Activated naive CD4-positive, alpha-beta T cell (primary cell): ENCODE measurements around the gene USE1.

Source experiments
- DNase-seq, 4 experiments: peaks; one replicate each; lab custom pipeline; 2025; lab: John Stamatoyannopoulos, UW

The USE1 gene

DNA sequence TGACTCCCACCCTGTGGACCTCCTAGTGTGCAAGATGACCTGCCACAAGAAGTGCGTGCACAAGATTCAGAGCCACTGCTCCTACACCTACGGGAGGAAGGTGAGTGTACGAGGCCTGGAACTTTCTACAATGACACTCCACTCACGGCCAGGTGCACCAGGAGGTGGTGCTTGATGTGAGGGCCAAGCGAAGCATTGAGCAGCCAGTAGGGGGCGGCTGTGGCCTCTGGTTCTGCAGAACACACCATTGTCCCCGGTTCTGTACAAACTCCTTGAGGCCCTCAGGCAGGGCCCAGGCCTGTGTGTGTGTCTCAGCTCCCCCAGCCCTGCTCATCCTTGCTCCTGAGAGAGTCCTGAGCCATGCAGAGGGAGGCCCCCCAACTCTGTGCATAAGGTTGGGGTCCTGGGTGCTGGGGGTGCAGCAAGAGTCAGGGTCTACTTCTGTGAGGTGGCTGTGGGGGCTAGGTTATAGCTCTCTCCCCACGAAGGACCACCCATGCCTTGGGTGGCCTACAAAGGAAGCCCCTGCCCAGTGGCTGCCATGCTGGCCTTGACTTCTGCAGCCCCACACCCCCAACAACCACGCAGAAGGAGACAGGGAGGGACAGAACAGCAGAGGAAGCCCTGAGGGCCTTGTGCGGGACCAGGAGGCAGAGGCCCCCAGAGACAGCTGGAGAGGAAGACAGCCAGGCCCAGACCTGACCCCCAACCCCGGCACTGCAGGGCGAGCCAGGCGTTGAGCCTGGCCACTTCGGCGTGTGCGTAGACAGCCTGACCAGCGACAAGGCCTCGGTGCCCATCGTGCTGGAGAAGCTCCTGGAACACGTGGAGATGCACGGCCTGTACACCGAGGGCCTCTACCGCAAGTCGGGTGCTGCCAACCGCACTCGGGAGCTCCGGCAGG, 9.7 kb upstream of the USE1 start:
- DNase-seq = peak in 3 of 4 experiments; percentile 21 to 65 (median 65)

DNA sequence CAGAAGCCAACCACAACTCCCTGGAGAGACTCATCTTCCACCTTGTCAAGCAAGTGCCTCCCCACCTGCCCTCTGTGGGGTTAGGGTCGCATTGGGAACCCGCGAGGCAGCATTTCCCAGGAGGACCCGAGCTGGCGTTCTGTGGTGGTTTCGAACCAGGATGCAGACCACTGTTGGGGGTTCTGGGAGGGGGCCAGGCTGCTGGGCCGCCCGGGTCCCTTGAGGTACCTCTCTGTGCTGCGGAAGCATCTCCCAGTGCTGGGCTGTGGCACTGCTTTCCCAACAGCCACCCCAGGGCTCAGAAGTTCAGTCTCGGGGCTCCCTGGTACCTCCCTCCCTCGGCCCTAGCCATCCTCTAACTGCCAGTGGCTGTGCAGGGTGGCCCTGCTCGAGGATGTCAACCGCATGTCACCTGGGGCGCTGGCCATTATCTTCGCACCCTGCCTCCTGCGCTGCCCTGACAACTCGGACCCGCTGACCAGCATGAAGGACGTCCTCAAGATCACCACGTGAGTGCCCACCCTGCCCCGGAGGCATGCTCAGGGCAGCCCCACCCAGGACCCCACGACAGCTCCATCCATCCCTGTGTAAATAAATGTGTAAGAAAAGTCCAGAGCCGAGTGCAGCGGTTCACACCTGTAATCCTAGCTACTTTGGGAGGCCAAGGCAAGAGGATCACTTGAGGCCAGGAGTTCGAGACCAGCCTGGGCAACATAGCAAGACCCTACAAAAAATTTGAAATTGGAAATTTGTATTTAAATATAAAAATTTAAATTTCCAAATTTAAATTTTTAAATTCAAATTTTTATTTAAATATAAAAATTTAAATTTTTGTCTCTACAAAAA, 8.2 kb upstream of the USE1 start:
- no peak for DNase-seq

DNA sequence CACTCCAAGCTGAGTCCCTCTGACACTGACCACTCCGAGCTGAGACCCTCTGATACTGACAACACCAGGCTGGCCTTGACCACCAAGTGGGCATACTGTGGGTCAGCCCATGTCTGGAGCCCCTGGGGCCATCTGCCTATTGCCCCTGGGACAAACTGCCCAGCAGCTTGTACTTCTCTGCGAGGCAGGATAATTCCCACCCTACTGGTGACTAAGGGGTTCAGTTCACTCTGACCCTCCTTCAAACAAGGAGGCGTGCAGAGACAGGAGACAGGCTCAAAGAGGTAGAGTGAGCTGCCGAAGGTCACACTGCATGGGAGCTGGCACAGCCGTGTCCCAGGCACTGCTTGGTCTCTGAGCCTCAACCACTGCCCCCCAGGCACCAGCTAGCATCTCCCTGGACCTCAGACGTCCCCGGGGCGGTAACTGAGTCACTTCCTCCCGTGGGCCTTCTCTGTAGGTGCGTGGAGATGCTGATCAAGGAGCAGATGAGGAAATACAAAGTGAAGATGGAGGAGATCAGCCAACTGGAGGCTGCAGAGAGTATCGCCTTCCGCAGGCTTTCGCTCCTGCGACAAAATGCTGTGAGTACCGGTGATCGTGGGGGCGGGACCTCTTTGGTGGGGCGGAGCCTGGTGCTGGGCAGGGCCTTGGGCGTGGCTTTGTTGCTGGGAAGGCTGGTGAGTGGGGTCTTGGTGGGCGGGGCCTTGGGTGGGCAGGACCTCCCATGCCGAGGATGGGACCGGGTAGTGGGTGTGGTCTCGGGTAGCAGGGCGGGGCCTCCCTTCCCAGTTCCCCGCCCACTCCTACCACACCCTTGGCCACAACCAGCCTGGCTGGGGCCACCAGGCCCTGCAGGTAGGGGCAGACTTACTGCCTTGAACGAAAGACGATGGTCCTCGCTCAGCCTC, 5.8 kb upstream of the USE1 start:
- DNase-seq = no peak

DNA sequence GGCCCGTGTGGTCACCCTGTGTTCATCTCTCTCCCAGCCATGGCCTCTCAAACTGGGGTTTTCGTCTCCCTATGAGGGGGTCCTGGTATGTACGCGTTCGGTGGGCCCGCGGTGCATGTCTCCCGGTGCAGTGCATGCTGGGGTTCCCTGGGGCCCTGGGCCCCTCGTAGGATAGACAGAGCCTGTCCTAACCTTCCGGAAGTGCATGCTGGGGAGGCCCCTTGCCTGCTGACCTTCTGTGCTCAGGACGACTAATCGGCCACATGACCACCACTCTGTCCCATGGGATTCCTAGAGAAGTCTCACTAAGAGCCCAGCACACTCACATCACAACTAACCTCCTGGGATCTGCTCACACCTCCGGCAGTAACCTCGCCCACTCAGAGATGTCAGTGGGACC, 4.9 kb upstream of the USE1 start:
- DNase-seq = no peak

DNA sequence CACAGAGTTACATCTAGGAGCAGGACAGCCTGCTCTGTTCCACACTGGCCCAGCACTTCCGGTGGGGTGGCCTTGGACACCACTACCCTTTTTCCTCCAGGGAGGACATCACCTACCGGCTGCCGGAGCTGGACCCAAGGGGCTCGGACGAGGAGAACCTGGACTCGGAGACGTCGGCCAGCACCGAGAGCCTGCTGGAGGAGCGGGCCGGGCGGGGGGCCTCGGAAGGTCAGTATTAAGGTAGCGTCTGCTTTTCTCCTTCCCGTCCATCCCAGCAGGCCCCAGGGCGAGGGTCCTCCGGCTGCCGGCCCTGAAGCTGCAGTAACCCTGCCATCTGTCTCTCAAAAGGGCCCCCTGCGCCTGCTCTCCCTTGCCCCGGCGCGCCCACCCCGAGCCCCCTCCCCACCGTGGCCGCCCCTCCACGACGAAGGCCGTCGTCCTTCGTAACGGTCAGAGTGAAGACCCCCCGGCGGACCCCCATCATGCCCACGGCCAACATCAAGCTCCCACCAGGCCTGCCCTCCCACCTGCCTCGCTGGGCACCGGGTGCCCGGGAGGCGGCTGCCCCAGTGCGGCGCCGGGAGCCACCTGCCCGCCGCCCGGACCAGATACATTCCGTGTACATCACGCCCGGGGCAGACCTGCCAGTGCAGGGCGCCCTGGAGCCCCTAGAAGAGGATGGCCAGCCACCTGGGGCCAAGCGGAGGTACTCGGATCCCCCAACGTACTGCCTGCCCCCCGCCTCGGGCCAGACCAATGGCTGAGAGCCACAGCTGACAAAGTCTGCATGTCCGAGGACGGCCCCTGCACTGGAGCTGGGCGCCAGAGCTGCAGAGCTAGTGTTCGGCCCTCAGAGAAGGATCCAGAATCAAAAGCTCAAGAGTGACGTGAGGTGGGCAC, 3.4 kb upstream of the USE1 start:
- no peak for DNase-seq

DNA sequence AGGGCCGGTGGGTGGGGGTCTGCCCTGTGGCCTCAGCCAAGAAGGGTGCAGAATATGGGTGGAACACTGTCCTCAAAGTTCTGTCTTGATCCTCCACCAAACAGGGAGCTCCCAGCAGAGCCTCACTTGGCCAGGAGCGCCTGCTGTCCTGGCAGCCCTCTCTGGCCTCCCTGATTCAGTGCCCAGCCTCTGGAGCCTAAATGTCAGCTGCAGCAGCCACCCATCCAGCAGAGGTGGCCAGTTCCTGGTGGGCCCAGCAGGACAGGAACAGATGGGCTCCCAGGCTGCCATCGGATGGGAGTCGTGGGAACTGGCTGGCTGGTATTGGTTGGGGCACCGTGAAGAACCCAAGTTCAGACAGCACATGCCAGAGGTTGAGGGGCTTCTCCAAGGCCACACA, 1.8 kb upstream of the USE1 start:
- DNase-seq = no peak

DNA sequence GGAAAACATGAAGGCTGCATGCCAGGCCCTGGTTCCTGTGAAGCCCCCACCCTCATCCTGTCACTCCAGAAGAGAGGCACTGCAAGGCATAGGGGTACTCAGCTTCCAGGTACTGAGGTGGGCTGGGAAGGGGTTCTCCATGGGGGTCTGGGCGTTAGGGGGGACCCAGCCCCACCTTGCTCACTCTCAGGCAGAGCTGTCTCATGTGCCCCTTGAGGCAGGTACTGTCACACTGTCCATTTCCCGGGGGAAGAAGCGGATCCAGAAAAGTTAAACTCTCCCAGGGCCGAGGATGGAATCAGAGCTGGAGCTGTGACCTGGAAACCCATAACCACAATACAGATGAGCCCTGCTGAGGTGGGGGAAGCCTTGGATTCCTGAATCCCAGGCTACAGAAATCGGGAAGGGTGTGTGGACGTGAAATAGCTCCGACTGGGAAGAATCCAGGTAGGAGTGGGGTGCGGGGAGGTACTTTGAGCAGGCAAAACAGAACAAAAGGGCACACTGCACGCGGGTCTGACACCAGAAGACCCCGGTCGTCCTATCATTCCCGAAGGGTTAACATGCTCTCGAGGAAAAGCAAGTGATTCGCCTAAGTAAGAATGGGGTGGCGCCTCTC, 540 bp upstream of the USE1 start:
- DNase-seq = no peak

DNA sequence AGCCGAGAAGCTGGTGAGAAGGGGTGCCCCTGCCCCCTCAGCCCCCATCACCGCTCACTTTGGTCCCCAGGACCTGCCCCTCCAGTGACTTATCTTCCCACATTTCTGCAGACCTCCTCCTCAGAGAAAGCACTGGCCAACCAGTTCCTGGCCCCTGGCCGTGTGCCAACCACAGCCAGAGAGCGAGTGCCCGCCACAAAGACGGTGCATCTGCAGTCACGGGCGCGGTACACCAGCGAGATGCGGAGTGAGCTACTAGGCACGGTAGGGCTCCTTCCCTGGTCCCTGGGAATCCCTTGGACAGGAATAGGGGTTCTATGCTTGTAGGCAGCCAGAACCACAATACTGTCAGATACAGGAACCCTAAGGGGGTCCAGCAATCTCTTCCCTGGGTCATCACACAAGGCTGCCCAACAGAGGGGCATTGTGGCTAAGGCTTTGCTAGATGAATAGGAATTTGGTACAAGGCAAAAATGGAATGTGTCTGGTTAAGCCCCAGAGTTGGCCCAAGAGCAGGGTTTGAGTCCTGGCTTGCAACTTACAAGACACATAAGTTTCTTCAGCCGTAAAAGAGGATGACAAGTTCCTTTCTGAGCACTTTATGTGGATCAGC, 1.0 kb downstream of the USE1 start:
- no peak for DNase-seq

DNA sequence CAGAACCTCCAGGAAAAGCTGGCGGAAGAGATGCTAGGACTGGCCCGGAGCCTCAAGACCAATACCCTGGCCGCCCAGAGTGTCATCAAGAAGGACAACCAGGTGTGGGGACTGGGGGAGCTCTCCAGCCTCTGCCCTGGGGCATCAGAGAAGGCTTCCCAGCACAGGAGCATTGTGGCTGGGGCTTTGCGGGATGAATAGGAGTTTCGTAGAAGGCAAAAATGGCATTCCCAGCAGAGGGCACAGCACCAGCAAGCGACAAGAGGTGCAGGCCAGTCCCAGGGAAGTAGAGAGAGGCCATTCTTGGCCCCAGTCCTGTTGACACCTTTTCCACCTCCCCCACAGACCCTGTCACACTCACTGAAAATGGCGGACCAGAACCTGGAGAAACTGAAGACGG, 4.1 kb downstream of the USE1 start:
- DNase-seq = no peak

DNA sequence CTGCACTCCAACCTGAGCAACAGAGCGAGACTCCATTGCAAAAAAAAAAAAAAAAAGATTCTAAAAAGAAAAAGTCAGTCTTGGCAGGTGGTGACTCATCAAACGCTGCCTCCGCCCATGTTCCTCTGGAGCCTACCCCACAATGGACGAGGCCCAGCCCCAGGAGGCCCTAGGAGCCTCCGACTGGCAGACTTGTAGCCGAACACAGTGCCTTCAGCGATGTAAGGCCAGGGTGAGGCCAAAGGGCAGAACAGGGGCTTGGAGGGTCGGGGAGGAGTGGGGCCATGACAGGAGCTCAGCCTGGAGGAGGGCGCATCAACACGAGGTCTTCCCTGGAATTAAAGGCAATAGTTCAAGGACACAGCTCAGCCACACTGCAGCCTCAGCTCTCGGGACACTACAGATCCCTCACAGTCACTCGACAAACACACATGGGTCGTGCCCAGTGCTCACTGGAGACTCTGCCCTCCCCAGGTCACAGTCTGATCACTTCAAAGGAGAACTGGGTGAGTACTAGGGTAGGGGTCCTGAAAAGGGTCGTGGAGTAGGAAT, 5.1 kb downstream of the USE1 start:
- DNase-seq = peak in 1 of 4 experiments; percentile 10

DNA sequence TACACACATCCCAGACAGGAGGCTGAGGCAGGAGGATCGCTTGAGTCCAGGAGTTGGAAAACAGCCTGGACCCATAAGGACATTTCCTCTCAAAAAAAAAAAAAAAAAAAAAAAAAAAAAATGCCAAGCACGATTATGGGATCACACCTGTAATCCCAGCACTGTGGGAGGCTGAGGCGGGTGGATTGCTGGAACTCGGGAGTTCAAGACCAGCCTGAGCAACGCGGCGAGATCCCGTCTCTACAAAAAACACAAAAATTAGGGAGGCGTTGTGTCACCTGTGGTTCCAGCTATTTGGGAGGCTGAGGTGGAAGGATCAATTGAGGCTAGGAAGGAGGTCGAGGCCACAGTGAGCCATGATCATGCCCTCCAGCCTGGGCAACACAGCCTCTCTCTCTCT, 9.9 kb downstream of the USE1 start:
- DNase-seq = no peak

DNA sequence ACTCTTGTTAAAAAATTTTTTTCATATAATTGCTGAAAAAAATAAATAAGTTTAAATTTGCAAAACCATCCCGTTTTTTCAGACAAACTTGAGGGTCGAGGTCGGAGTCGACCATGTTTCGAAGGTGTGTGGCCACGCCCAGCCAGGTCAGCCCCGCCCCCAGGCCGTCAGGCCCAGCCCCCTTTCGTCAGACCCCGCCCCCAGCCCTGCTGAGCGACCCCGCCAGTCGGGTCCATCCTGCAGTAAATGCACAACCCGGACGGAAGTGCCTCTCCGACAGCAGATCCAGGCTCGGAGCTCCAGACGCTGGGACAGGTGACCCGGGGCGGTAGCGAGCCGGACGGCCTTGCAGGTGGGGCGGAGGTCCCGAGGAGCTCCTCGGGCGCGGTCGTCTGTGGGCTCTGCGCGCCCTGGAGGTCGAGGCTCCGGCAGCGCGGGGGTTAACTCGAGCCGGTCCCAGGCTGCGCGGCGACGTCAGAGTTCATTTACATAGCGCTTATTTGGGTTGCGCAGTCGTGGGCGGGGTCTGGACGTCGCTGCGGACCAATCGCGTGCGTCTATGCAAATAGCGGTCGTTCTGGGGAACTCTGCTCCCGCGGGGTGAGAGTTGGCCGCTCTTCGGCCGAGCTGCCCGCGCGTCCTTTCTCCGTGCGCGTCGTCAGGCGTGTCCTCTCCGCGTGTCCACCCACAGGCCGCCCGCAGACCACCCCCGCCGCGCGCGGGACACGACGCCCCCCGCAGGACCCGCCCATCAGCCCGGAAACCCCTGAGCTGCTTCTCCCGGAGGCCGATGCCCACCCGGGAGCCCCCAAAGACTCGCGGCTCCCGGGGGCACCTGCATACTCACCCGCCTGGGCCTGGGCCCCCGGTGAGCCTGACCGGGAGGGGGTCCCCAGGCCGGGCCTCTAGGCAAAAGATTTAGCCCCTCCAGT, 11.1 kb downstream of the USE1 start, which contains the start of gene OCEL1:
Gene OCEL1, plus strand, starts transcription at position 225 of the 932 bp plus-strand sequence. Its CDS starts 22 bp downstream, at position 247.
- DNase-seq = peak; percentile 88 to 95 (median 94)

DNA sequence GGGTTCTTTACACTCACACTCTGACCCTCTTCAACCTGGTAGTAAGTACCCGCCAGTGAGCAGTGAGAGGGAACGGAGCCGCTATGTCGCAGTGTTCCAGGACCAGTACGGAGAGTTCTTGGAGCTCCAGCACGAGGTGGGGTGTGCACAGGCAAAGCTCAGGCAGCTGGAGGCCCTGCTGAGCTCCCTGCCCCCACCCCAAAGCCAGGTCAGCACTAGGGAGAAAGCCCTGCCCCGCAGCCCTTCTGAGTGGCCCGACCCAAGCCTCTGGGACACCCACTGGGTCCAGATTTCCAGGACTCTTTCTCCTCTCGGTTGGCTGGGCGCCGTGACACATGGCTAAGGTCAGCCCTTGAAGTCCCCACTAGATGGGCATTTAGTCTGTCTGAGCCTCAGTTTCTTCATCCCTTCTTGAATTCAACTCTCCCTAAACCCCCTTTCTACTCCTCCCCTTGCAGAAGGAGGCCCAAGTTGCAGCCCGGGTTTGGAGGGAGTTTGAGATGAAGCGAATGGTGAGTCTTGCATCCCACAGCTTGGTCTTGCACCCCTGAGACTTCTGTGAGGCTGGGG, 12.7 kb downstream of the USE1 start:
- no peak for DNase-seq

DNA sequence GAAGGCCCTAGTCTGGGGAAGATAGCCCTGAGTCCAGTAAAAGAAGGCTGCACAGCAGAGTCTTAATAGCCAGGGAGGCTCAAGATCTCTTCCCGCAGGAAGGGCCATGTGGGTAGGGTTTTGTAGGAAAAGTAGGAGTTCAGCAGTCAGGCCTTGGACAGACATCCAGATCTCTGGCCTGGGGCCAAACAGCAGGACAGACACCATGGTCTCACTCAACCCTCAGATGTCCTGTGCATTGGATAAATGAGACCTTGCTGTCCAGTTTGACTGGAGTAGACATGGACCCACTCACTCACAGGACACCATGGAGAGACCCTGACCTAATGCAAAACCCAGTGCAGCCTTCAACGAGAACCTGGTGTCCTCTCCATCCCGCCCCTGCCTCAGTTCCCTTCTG, 14.7 kb downstream of the USE1 start:
- no peak for DNase-seq

DNA sequence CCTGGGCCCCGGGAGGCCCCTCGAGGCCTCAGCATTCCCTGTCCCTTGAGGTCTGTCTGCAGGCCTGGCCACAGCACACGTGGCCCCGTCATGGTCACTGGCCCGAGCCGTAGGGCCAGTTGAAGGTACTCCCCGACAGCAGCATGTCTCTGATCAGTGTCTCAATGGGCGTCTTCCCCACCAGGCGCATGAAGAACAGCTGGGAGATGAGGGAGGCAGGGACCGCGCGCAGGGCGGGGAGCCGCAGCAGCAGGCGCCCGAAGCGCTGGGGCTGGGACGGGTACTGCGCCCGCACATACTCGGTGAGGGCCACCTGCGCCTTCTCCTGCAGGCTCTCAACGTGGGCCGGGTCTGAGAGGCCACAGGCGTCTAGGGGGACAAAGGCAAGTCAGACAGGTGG, 17.1 kb downstream of the USE1 start:
- DNase-seq = no peak

DNA sequence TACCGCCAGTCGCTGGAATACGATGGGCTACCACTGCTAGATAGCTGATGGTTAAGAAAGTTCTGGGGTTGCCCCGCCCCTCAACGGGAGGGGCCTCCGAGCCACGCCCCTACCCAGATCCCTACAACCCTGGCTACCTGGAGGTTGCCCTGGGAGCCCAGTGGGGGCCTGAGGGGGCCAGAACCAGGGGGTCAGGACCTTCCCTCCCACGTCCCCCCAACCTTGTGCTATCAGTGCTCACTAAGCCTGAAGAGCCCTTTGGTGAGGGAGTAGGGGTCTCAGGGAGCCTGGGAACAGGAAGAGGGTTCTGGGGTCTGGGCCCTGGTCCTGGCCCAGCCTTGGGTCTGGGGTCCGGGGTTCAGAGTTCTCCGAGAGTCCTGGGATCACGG, 19.7 kb downstream of the USE1 start:
- peak in 1 of 4 experiments; percentile 54 for DNase-seq

DNA sequence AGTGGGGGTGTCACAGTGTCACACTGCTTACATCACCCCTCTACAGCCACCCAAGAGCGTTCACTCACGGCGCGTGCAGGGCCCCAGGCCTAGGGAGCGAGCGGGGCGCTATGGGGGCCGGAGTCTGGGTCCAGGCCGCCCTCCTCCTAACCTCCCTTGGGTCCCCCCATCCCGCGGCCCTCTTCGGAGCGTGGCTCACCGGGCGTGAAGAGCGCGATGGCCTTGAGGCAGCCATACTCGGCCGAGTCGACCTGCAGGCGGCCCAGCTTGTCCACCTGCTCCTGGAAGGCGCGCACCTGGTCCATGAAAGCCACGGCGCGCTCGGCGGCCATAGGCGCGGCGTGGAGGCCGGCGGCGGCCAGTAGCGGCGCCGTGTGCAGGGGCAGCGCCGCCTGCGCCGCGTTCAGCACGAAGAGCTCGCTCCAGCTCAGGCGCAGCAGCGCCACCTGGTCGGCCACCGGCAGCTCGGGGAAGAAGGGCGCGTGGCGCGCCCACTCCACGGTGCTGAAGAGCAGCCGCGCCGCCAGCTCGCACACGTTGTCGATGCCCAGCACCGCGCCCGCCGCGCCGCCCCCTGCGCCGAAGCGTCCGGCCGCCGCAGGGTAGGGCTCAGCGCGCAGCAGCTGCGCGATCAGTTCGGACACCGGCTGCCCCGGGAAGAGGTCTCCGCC, 20.3 kb downstream of the USE1 start:
- peak in 3 of 4 experiments; percentile 46 to 71 (median 57) for DNase-seq
